Heart right ventricle (tissue), 16 donors: ENCODE measurements around the gene AADACL3. TPM values are rescaled to one million over a fixed set of nuclear protein-coding genes. Genes with fewer than 3 reads are reported as not detected.

Experiments used
- ATAC-seq, 8 donors: fragments of 200-7000 bp; cut with Tn5 transposase; one replicate each; pipeline ENCODE4 v1.9.1; 2020; ENCODE audit warnings: mild to moderate bottlenecking in 8 of 8, moderate library complexity in 8 of 8, moderate number of reproducible peaks in 1 of 8
- DNase-seq, 2 donors: peaks; one replicate each; pipeline ENCODE4 v3.0.0-alpha.2; 2020
- H3K27ac ChIP-seq, 10 donors: fragments of 200-600 bp; sonication (generic) in 2 of 10; one replicate each; pipeline versions ENCODE4 v1.5.0 to v1.8.0; 2020 to 2022; ENCODE audit warnings: mild to moderate bottlenecking in 3 of 10
- H3K27me3 ChIP-seq, 7 donors: fragments of 200-600 bp; one replicate each; pipeline ENCODE4 v1.8.0; 2021 to 2022; ENCODE audit warnings: mild to moderate bottlenecking in 2 of 7
- H3K36me3 ChIP-seq, 9 donors: fragments of 200-600 bp; sonication (generic) in 1 of 9; one replicate each; pipeline versions ENCODE4 v1.5.0 to v1.8.0; 2020 to 2022; ENCODE audit warnings: mild to moderate bottlenecking in 2 of 9
- H3K4me1 ChIP-seq, 9 donors: fragments of 200-600 bp; sonication (generic) in 1 of 9; one replicate each; pipeline versions ENCODE4 v1.5.0 to v1.8.0; 2020 to 2022; ENCODE audit warnings: mild to moderate bottlenecking in 4 of 9
- H3K4me3 ChIP-seq, 10 donors: fragments of 200-600 bp; sonication (generic) in 2 of 10; one replicate each; pipeline versions ENCODE4 v1.5.0 to v1.8.0; 2020 to 2022; ENCODE audit warnings: mild to moderate bottlenecking in 7 of 10, moderate library complexity in 2 of 10
- H3K9me3 ChIP-seq, 11 donors: fragments of 200-600 bp in 10 of 11; sonication (generic) in 2 of 11; one replicate each; pipeline versions ENCODE4 v1.5.0 to v1.8.0; 2013 to 2022; ENCODE audit warnings: mild to moderate bottlenecking in 2 of 11, control low read depth in 1 of 11, moderate library complexity in 1 of 11
- WGBS, 2 donors: extraction: QIAGEN DNeasy Blood & Tissue Kit; methylation state at CpG; one replicate each; pipeline ENCODE4 v1.1.7; 2013; ENCODE audit warnings: inconsistent platforms in 1 of 2; 5-methylcytosine and 5-hydroxymethylcytosine counted together
- intact Hi-C, 10 donors: fragments of 100-400 bp; cut with DNase I; formaldehyde crosslinking; loops; one replicate each; pipeline versions ENCODE4 v1.11.1 to v1.14.2; 2022
- polyA plus RNA-seq, 2 donors: library from polyadenylated mRNA; stranded (reverse); fragments of 200-250 nt; gene quantifications; one replicate each; pipeline ENCODE4 v1.2.3, GENCODE V29; 2013
- total RNA-seq, 10 donors: library from RNA; stranded (reverse); fragmentation: NEBNext Ultra II Directional in 3 of 10; extraction: Animal tissue kit (Norgen Biotek cat#: 25700) in 3 of 10; gene quantifications; one replicate each; pipeline versions ENCODE4 v1.2.1 to v1.2.4, GENCODE V29; 2021 to 2023
- TF ChIP-seq, protein P1 (sequence below), 9 donors: fragments of 200-600 bp; sonication (generic) in 2 of 9; IDR thresholded peaks; one replicate each; pipeline versions ENCODE4 v1.5.0 to v1.8.0; 2021 to 2022; ENCODE audit warnings: antibody characterized with exemption in 9 of 9, mild to moderate bottlenecking in 5 of 9, moderate library complexity in 1 of 9
- donor health status: Arrhythmogenic right ventricular cardiomyopathy.
- donor health status: ischemic (EF 13 %, LVEDD 7.1; RV severe dilation, severe dysfunction).
- donor health status: healthy with polysubstance abuse.
- donor health status: DM: no; HTN: yes; CAD: no.
- donor health status: DM: no; HTN: no; CAD: no.
- donor health status: ischemic (EF 25% LVEDD 6.9; RV normal size, moderate dysfunction).
- donor health status: ischemic (EF 25% LVEDD 5.7; RV mildly dilated, moderate dysfunction).
- donor health status: healthy.
- donor health status: DM: yes; HTN: yes; CAD: no.
- donor health status: Ischemic cardiomyopathy.
- donor health status: ischemic (EF 35%, LVEDD 5.7; RV mildly dilated, moderate dysfunction).
- donor health status: nonischemic (EF 11% LVEDD 7.7; RV severe dilation, severe dysfunction).
- donor health status: DM: yes; HTN: yes; CAD: no.
- donor health status: PGD.
- donor health status: ischemic (EF 29% LVEDD 5.4; RV normal size, mild dysfunction).
- donor health status: nonischemic (EF 23%, LVEDD 6.1; RV moderate dilation, normal function).

Gene AADACL3
- total and polyA plus RNA-seq, 12 donors, result not detected

DNA sequence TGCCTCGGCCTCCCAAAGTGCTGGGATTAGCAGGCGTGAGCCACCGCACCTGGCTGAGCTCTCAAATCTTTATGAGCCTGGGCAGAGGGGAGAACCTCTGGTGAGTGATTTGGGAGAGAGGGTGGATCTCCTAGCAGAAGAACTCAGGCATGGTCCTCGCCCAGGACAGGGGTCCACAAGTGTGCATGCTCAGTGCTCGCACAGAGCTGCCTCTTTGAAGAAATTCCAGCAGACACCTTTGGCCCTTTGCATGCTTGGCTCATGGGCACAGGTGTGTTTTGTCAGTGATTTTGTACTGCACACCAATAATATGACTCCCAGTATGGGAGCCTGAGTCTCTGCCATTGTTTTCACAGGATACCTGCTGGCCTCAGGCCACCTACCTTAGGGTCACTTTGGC lies 45.9 kb downstream of the AADACL3 start:
- intact Hi-C loops, result no loop called here
- Histone ChIP-seq H3K27me3 (peaks cover 0 to 37% (median 22%) of the 10 kb centered on the region in 7 donors), H3K4me3 (no peak overlapping the region), H3K9me3 (peaks cover 0 to 2% (median 0%) of the 10 kb centered on the region in 11 donors), H3K27ac (no peak overlapping the region), H3K4me1 (no peaks in the 10 kb centered on the region), H3K36me3 (no peaks in the 10 kb centered on the region)
- DNase-seq, result no peak
- 77 to 89% methylated on average over 5 of the region's 5 CpGs for WGBS, 2 donors
- TF ChIP-seq, protein P1, sequence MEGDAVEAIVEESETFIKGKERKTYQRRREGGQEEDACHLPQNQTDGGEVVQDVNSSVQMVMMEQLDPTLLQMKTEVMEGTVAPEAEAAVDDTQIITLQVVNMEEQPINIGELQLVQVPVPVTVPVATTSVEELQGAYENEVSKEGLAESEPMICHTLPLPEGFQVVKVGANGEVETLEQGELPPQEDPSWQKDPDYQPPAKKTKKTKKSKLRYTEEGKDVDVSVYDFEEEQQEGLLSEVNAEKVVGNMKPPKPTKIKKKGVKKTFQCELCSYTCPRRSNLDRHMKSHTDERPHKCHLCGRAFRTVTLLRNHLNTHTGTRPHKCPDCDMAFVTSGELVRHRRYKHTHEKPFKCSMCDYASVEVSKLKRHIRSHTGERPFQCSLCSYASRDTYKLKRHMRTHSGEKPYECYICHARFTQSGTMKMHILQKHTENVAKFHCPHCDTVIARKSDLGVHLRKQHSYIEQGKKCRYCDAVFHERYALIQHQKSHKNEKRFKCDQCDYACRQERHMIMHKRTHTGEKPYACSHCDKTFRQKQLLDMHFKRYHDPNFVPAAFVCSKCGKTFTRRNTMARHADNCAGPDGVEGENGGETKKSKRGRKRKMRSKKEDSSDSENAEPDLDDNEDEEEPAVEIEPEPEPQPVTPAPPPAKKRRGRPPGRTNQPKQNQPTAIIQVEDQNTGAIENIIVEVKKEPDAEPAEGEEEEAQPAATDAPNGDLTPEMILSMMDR (IDR thresholded peaks at IDR 0.05), result no peak
- no peak for ATAC-seq

DNA sequence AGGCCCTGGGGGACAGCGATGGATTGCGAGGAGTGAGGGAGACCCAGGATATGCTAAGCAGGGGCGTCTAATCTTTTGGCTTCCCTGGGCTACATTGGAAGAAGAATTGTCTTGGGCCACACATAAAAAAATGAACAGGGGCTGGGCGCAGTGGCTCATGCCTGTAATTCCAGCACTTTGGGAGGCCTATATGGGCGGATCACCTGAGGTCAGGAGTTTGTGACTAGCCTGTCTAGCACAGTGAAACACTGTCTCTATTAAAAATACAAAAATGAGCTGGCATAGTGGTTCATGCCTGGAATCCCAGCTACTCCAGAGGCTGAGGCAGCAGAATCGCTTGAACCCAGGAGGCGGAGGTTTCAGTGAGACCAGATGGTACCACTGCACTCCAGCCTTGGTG lies 46.9 kb downstream of the AADACL3 start:
- Histone ChIP-seq H3K4me3 (no peak overlapping the region), H3K27me3 (peaks cover 0 to 38% (median 22%) of the 10 kb centered on the region in 7 donors), H3K27ac (no peak overlapping the region), H3K4me1 (no peaks in the 10 kb centered on the region), H3K36me3 (no peaks in the 10 kb centered on the region), H3K9me3 (peaks cover 0 to 5% (median 0%) of the 10 kb centered on the region in 11 donors)
- ATAC-seq (no peak), DNase-seq (no peak)
- intact Hi-C loops, result no loop called here
- WGBS, 2 donors, result 76 to 78% methylated on average over 7 of the region's 7 CpGs
- TF ChIP-seq, protein P1 (IDR thresholded peaks at IDR 0.05), result no peak

DNA sequence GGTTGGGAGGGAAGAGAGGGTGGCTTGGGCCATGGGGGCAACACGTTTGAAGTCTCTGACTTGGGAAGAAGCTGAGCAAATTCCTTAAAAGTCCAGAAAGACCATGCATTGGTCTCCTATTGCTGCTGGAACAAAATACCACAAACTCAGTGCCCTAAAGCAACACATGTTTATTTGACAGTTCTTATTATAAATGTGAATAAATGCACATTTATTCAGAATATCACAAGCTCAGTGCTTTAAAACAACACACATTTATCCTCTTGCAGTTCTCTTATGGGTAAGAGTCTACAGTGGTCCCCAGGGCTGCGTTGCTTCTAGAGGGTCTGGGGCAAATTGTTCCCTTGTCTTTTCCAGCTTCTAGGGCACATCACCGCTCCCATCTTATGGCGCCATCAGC lies 47.6 kb downstream of the AADACL3 start:
- DNase-seq (no peak), ATAC-seq (no peak)
- Histone ChIP-seq H3K27ac (no peak overlapping the region), H3K4me3 (no peak overlapping the region), H3K4me1 (no peaks in the 10 kb centered on the region), H3K9me3 (peaks cover 0 to 5% (median 0%) of the 10 kb centered on the region in 11 donors), H3K36me3 (no peaks in the 10 kb centered on the region), H3K27me3 (peaks cover 0 to 37% (median 20%) of the 10 kb centered on the region in 7 donors)
- 61 to 69% methylated on average over 4 of the region's 4 CpGs for WGBS, 2 donors
- intact Hi-C loops, result no loop called here
- TF ChIP-seq, protein P1 (IDR thresholded peaks at IDR 0.05), result no peak

DNA sequence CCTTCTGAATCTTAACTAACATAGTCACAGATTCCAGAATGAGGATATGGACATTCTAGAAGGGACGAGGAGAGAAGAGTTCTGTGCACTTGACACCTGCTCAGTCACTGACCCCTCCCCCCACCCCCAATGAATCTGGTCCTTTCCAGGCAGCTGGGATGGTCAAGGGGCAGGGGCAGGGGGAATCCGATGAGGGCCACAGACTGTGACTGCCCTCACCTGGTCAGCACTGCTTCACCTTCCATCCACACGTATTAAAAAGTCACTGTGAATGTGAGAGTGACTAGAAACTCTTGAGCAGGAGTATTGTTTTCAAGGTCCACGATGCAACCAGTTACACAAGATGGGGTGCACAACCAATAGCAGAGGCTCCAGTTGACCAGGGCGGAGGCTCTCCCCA lies 48.1 kb downstream of the AADACL3 start:
- H3K9me3 ChIP-seq, result peaks cover 0 to 5% (median 0%) of the 10 kb centered on the region in 11 donors
- no peak for ATAC-seq
- intact Hi-C loops, result no loop called here
- WGBS, 2 donors, result 47 to 64% methylated on average over 5 of the region's 5 CpGs
- no peak for DNase-seq
- H3K36me3 ChIP-seq, result no peaks in the 10 kb centered on the region
- no peaks in the 10 kb centered on the region for H3K4me1 ChIP-seq
- peaks cover 0 to 40% (median 22%) of the 10 kb centered on the region in 7 donors for H3K27me3 ChIP-seq
- H3K27ac ChIP-seq, result no peak overlapping the region
- H3K4me3 ChIP-seq, result no peak overlapping the region
- TF ChIP-seq, protein P1 (IDR thresholded peaks at IDR 0.05), result no peak
